Large intestine (tissue), 3 donors: ENCODE results near the gene ANGPTL4. TPM values are rescaled to one million over a fixed set of nuclear protein-coding genes. Genes with fewer than 3 reads are reported as not detected.
A peak's percentile ranks its signal among the peaks of the same experiment; 100 is the strongest.
"Not testable (repeated sequence)": the region's sequence is repeated elsewhere in the genome, so short reads cannot be mapped to it uniquely, and the experiment has no call there.

Source experiments
- DNase-seq, 2 donors: peaks; one replicate each; pipeline versions ENCODE4 v3.0.0 to v3.0.0-alpha.2; 2013
- H3K27ac ChIP-seq: one replicate; pipeline ENCODE4 v1.5.1; 2013; ENCODE audit warnings: low read length
- H3K27me3 ChIP-seq: 2 replicates; pipeline ENCODE4 v1.6.1; 2013; ENCODE audit warnings: low read length; ENCODE audit not compliant: control insufficient read depth, insufficient read depth
- H3K36me3 ChIP-seq: 2 replicates; pipeline ENCODE4 v1.6.1; 2013; ENCODE audit warnings: low read length; ENCODE audit not compliant: control insufficient read depth, insufficient read depth
- H3K4me1 ChIP-seq: one replicate; pipeline ENCODE4 v1.6.1; 2013; ENCODE audit warnings: low read length; ENCODE audit not compliant: control insufficient read depth, insufficient read depth
- H3K4me3 ChIP-seq: one replicate; pipeline ENCODE4 v1.5.1; 2013; ENCODE audit warnings: low read length
- H3K9me3 ChIP-seq: one replicate; pipeline ENCODE4 v1.6.1; 2013; ENCODE audit warnings: mild to moderate bottlenecking, low read depth, low read length, moderate library complexity; ENCODE audit not compliant: control insufficient read depth
- WGBS: methylation state at CpG from one replicate; pipeline ENCODE4 v1.1.5; 2013; ENCODE audit warnings: low lambda C conversion rate; ENCODE audit not compliant: insufficient coverage; 5-methylcytosine and 5-hydroxymethylcytosine counted together
- polyA plus RNA-seq: library from polyadenylated mRNA; unstranded; fragments of 120-200 nt; gene quantifications from one replicate; pipeline ENCODE4 v1.2.1, GENCODE V29; 2013

ANGPTL4 gene
- polyA plus RNA-seq, 1 donor: 0.97 TPM

GRCh38 chr19:8361921-8362793 is 1.8 kb upstream of the ANGPTL4 start:
- no peak overlapping the region for H3K4me3 ChIP-seq
- no peaks in the 10 kb centered on the region for H3K36me3 ChIP-seq
- H3K4me1 ChIP-seq: peaks cover 23% of the 10 kb centered on the region
- DNase-seq: peak; percentile 82 to 85
- no CpG with 5 or more reads among the region's 12 CpGs for WGBS
- no peaks in the 10 kb centered on the region for H3K9me3 ChIP-seq
- peaks cover 26% of the 10 kb centered on the region for H3K27me3 ChIP-seq
- no peak overlapping the region for H3K27ac ChIP-seq

- Histone ChIP-seq H3K4me3 (no peak overlapping the region), H3K27ac (no peak overlapping the region), H3K27me3 (peaks cover 26% of the 10 kb centered on the region), H3K9me3 (peaks cover 1% of the 10 kb centered on the region), H3K4me1 (peaks cover 33% of the 10 kb centered on the region), H3K36me3 (no peaks in the 10 kb centered on the region)
- no CpG with 5 or more reads among the region's 11 CpGs for WGBS
- DNase-seq: no peak
These were observed 2.2 kb downstream of the ANGPTL4 start for GRCh38 chr19:8366121-8366581.

- Histone ChIP-seq H3K27ac (no peak overlapping the region), H3K4me1 (peaks cover 33% of the 10 kb centered on the region), H3K27me3 (peaks cover 26% of the 10 kb centered on the region), H3K9me3 (peaks cover 3% of the 10 kb centered on the region), H3K4me3 (no peak overlapping the region), H3K36me3 (no peaks in the 10 kb centered on the region)
- no CpG with 5 or more reads among the region's 13 CpGs for WGBS
- DNase-seq: no peak
These were observed 3.0 kb downstream of the ANGPTL4 start for GRCh38 chr19:8366961-8367326.

GRCh38 chr19:8367327-8368001 is 3.5 kb downstream of the ANGPTL4 start:
- Histone ChIP-seq H3K36me3 (no peaks in the 10 kb centered on the region), H3K27ac (no peak overlapping the region), H3K9me3 (peaks cover 3% of the 10 kb centered on the region), H3K4me3 (no peak overlapping the region), H3K4me1 (peaks cover 29% of the 10 kb centered on the region), H3K27me3 (peaks cover 25% of the 10 kb centered on the region)
- WGBS: no CpG with 5 or more reads among the region's 23 CpGs
- peak; percentile 66 to 67 for DNase-seq

- H3K9me3 ChIP-seq: peaks cover 3% of the 10 kb centered on the region
- peak in 1 of 2 donors; percentile 52 for DNase-seq
- peaks cover 14% of the 10 kb centered on the region for H3K27me3 ChIP-seq
- peaks cover 17% of the 10 kb centered on the region for H3K4me1 ChIP-seq
- no peaks in the 10 kb centered on the region for H3K36me3 ChIP-seq
- WGBS: 100% methylated on average over 1 of the region's 19 CpGs
- H3K27ac ChIP-seq: no peak overlapping the region
- no peak overlapping the region for H3K4me3 ChIP-seq
These were observed 6.4 kb downstream of the ANGPTL4 start for GRCh38 chr19:8370176-8371010.

- no CpG with 5 or more reads among the region's 28 CpGs for WGBS
- Histone ChIP-seq H3K27ac (no peak overlapping the region), H3K27me3 (peaks cover 7% of the 10 kb centered on the region), H3K9me3 (peaks cover 3% of the 10 kb centered on the region), H3K36me3 (no peaks in the 10 kb centered on the region), H3K4me1 (peaks cover 17% of the 10 kb centered on the region), H3K4me3 (no peak overlapping the region)
- peak in 1 of 2 donors; percentile 25 for DNase-seq
These were observed 7.3 kb downstream of the ANGPTL4 start for GRCh38 chr19:8371011-8371804.

GRCh38 chr19:8373867-8374813 is 10.2 kb downstream of the ANGPTL4 start:
- WGBS: no CpG with 5 or more reads among the region's 26 CpGs
- Histone ChIP-seq H3K4me3 (no peak overlapping the region), H3K27ac (no peak overlapping the region), H3K27me3 (no peaks in the 10 kb centered on the region), H3K36me3 (no peaks in the 10 kb centered on the region), H3K9me3 (peaks cover 3% of the 10 kb centered on the region), H3K4me1 (peaks cover 10% of the 10 kb centered on the region)
- DNase-seq: no peak

GRCh38 chr19:8375766-8376165 is 11.8 kb downstream of the ANGPTL4 start:
- not testable (repeated sequence) for H3K9me3 ChIP-seq, H3K4me1 ChIP-seq, H3K4me3 ChIP-seq, H3K36me3 ChIP-seq, H3K27me3 ChIP-seq, H3K27ac ChIP-seq, DNase-seq
- no CpG with 5 or more reads among the region's 32 CpGs for WGBS

- not testable (repeated sequence) for H3K4me1 ChIP-seq, H3K36me3 ChIP-seq, H3K27ac ChIP-seq, H3K9me3 ChIP-seq, H3K4me3 ChIP-seq, H3K27me3 ChIP-seq, DNase-seq
- WGBS: no CpG with 5 or more reads among the region's 10 CpGs
These were observed 12.5 kb downstream of the ANGPTL4 start for GRCh38 chr19:8376373-8376974.
